ENCODE measurements around the gene CACTIN. TPM values are rescaled to one million over a fixed set of nuclear protein-coding genes. Genes with fewer than 3 reads are reported as not detected.

Gene CACTIN
- polyA plus RNA-seq, 1 donor (not counting 4 experiments of a cell fraction or from before 2014, with no cell fraction given): 10.8 TPM

- FAIRE-seq: no peak
- Histone ChIP-seq H2AFZ (ENCODE audit: control insufficient read depth, low read length) (no peak overlapping the region), H3K9me1 (ENCODE audit: control insufficient read depth, extremely low read depth, insufficient read depth, low read length) (no peaks in the 10 kb centered on the region), H3K9me3 (ENCODE audit: control insufficient read depth, low read depth, low read length) (no peaks in the 10 kb centered on the region), H3K4me1 (ENCODE audit: control insufficient read depth, extremely low read depth, insufficient read depth, low read length) (no peaks in the 10 kb centered on the region), H3K4me2 (ENCODE audit: control insufficient read depth, extremely low read depth, insufficient read depth, low read depth, low read length) (no peak overlapping the region), H3K36me3 (ENCODE audit: control insufficient read depth in 2 of 2, extremely low read depth in 1 of 2, insufficient read depth in 2 of 2, low read length in 2 of 2) (peaks cover 0 to 16% of the 10 kb centered on the region in 2 experiments), H3K27ac (ENCODE audit: control insufficient read depth, insufficient read depth, low read length) (no peak overlapping the region), H3K4me3 (ENCODE audit: control insufficient read depth in 2 of 3, extremely low read depth in 1 of 3, insufficient read depth in 2 of 3, low read depth in 1 of 3, low read length in 3 of 3) (no peak overlapping the region), H4K20me1 (ENCODE audit: control insufficient read depth, extremely low read depth, insufficient read depth, low read length) (no peaks in the 10 kb centered on the region), H3K79me2 (ENCODE audit: control insufficient read depth, insufficient read depth, low read length) (no peaks in the 10 kb centered on the region), H3K27me3 (ENCODE audit: control insufficient read depth, extremely low read depth, insufficient read depth, low read length) (no peaks in the 10 kb centered on the region), H3K9ac (ENCODE audit: control insufficient read depth, extremely low read depth, insufficient read depth, low read length) (no peak overlapping the region)
- no peak for TF ChIP-seq EZH2 (IDR thresholded peaks at IDR 0.05; ENCODE audit: low read length)
- TF ChIP-seq CTCF (optimal IDR thresholded peaks at IDR 0.05 in 1 of 3, IDR thresholded peaks at IDR 0.05 in 1 of 3, conservative IDR thresholded peaks at IDR 0.05 in 1 of 3; ENCODE audit: extremely low read depth in 1 of 3, insufficient read depth in 2 of 3, low read length in 3 of 3): no peak
- no peak for DNase-seq (ENCODE audit: low read depth, low spot score)
- dilution Hi-C loops (cut with MboI; ENCODE audit: extremely low pct_ligation_motif_present, low sequenced_read_pairs): no loop called here
Measured at GRCh38 chr19:3645067-3645396, 18.4 kb upstream of the CACTIN start.

DNA sequence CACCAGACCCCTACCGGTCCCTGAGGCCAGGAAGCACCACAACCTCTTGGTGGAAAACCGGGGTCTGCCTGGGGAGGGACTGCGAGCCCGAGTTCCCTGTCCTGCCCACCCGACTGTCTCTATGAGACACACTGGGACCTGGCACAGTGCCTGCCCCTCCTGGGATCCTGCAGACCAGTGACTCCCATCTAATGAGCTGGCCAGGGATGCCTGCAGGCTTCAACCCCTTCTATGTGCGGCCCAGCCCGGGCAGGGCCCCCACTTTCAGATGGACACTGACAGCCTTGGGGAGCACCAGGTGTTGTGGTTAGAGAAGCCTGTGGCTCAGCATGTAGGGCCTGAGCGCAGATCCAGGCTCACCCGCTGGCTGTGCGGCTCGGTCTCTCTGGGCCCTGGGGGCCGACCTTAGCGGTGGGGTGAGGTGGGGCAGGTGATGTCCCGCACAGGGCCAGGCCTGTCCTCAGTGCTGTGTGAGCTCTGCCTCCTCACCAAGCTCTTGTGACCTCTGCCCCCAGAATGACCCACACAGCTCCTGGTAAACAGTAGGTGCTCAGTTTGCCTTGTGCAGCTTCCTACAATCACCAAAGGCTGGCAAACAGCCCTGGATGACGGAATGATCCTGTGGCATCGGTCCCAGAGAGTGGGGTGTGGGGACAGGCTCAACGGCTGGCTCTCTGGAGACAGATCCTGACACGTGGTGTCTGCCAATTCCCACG lies 17.9 kb upstream of the CACTIN start:
- Histone ChIP-seq H3K36me3 (ENCODE audit: control insufficient read depth in 2 of 2, extremely low read depth in 1 of 2, insufficient read depth in 2 of 2, low read length in 2 of 2) (peaks cover 0 to 16% of the 10 kb centered on the region in 2 experiments), H3K4me3 (ENCODE audit: control insufficient read depth in 2 of 3, extremely low read depth in 1 of 3, insufficient read depth in 2 of 3, low read depth in 1 of 3, low read length in 3 of 3) (no peak overlapping the region), H3K9me3 (ENCODE audit: control insufficient read depth, low read depth, low read length) (no peaks in the 10 kb centered on the region), H3K79me2 (ENCODE audit: control insufficient read depth, insufficient read depth, low read length) (no peaks in the 10 kb centered on the region), H3K9ac (ENCODE audit: control insufficient read depth, extremely low read depth, insufficient read depth, low read length) (no peak overlapping the region), H3K4me1 (ENCODE audit: control insufficient read depth, extremely low read depth, insufficient read depth, low read length) (no peaks in the 10 kb centered on the region), H3K27me3 (ENCODE audit: control insufficient read depth, extremely low read depth, insufficient read depth, low read length) (no peaks in the 10 kb centered on the region), H3K27ac (ENCODE audit: control insufficient read depth, insufficient read depth, low read length) (no peak overlapping the region), H4K20me1 (ENCODE audit: control insufficient read depth, extremely low read depth, insufficient read depth, low read length) (no peaks in the 10 kb centered on the region), H3K9me1 (ENCODE audit: control insufficient read depth, extremely low read depth, insufficient read depth, low read length) (no peaks in the 10 kb centered on the region), H3K4me2 (ENCODE audit: control insufficient read depth, extremely low read depth, insufficient read depth, low read depth, low read length) (no peak overlapping the region), H2AFZ (ENCODE audit: control insufficient read depth, low read length) (no peak overlapping the region)
- FAIRE-seq (no peak), DNase-seq (ENCODE audit: low read depth, low spot score) (no peak)
- TF ChIP-seq EZH2 (IDR thresholded peaks at IDR 0.05; ENCODE audit: low read length) (no peak), CTCF (optimal IDR thresholded peaks at IDR 0.05 in 1 of 3, IDR thresholded peaks at IDR 0.05 in 1 of 3, conservative IDR thresholded peaks at IDR 0.05 in 1 of 3; ENCODE audit: extremely low read depth in 1 of 3, insufficient read depth in 2 of 3, low read length in 3 of 3) (no peak)
- dilution Hi-C loops (cut with MboI; ENCODE audit: extremely low pct_ligation_motif_present, low sequenced_read_pairs): no loop called here
